Right ventricle myocardium inferior (tissue), 1 donor: ENCODE measurements around the gene GPR21. TPM values are rescaled to one million over a fixed set of nuclear protein-coding genes. Genes with fewer than 3 reads are reported as not detected.

Experiments
- ATAC-seq: fragments of 200-7000 bp; cut with Tn5 transposase; one replicate; pipeline ENCODE4 v1.9.1; 2020; ENCODE audit warnings: mild to moderate bottlenecking, moderate library complexity
- DNase-seq: peaks from one replicate; pipeline ENCODE4 v3.0.0; 2021; ENCODE audit errors: missing footprints
- intact Hi-C: fragments of 100-400 bp; cut with DNase I; formaldehyde crosslinking; loops from one replicate; pipeline ENCODE4 v1.11.0; 2022
- long read RNA-seq: library from polyadenylated mRNA; unstranded; transcript quantifications from one replicate; pipeline ENCODE4 v2.0.0, GENCODE V29; 2021
- total RNA-seq: library from RNA; stranded (reverse); fragmentation: NEBNext Ultra II Directional; extraction: Animal tissue kit (Norgen Biotek cat#: 25700); gene quantifications from one replicate; pipeline ENCODE4 v1.2.1, GENCODE V29; 2021
- donor health status: DM: no; HTN: yes; CAD: no; lungs with severe emphysema.

The GPR21 gene, protein sequence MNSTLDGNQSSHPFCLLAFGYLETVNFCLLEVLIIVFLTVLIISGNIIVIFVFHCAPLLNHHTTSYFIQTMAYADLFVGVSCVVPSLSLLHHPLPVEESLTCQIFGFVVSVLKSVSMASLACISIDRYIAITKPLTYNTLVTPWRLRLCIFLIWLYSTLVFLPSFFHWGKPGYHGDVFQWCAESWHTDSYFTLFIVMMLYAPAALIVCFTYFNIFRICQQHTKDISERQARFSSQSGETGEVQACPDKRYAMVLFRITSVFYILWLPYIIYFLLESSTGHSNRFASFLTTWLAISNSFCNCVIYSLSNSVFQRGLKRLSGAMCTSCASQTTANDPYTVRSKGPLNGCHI
- total RNA-seq: 0.49 TPM
- long read RNA-seq: 0 reads

DNA sequence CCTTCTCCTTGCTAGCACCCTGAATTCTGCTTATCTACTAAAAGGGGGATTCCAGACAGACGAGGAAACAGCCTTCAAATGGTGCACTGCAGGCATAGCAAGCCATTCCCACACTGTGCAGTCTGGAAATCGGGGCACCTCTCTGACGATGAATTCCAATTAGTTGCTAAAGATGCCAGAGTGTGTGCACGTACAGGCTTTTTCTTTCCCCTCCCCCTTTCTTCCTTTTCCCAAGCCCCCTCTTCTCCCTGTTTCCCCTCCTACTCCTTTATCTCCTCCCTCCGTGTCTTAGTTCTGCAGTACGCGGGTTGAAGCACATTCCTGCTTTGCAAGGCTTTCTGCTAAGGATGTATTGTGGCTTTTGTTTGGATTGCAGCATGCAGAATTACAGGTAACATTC, at the start of gene GPR21:
Gene GPR21, plus strand, starts transcription at position 316 of the 400 bp plus-strand sequence. CDS start 900 bp downstream, outside the sequence.
- intact Hi-C loops: no loop called here
- no peak for DNase-seq
- ATAC-seq: no peak

DNA sequence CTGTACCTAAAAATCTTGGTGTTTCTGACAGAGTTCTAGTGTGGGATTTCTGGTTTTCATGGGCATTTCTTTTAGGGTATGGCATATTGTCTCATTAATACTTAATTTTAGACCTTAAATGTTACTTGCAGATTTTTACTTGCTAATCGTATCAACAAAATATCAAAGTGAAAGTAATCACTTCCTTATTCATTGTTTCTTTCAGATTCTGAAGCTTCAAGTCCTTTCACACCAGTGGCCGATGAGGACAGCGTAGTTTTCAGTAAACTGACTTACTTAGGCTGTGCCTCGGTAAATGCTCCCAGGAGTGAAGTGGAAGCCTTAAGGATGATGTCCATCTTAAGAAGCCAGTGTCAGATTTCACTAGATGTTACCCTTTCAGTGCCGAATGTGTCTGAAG, 47.5 kb upstream of the GPR21 start:
- DNase-seq (no peak), ATAC-seq (no peak)
- intact Hi-C loops: no loop called here

DNA sequence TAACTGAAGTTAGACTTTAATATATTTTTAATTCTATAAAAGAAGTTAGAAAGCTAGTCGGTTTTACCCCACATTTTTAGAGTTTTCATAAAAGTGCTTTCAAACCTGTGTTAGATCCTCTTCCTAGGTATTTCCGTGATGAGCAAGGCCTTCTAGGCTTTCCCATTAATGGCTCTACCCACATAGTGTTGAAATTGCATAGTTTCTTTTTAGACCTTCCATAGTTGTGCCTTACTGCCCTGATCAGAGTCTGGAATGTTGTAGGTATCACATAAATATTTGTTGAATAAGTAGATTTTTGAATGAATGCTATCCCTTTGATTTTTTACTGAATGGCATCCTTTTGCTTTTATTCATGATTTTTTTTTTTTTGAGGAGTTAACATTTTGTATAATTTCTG, 45.3 kb upstream of the GPR21 start:
- ATAC-seq (no peak), DNase-seq (no peak)
- intact Hi-C loops: no loop called here

DNA sequence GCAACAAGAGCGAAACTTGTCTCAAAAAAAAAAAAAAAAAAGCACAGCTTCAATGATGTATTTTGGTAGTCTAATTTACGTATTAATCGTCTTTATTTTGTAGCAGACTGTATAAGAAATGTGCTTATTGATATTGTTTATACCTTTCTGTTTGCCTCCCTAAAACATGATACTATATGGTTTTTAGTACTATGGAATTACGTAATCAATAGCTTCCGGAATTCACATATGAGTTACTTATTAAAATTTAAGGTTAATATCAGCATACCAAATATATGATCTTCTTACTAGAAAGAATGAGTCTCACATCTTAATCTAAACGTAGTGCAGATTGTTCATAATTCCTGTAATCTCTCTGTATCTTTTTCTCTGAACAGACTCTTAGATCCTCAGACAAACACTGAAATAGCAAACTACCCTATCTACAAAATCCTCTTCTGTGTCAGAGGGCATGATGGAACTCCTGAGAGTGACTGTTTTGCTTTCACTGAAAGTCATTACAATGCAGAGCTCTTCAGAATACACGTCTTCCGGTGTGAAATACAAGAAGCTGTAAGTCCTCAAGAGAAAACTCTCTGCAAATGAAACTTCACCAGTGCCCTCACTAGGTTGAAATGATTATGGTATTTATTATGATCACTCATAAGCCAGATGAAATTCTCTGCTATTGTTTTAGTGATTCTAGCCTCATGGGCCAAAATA, 44.4 kb upstream of the GPR21 start:
- no peak for DNase-seq
- intact Hi-C loops: no loop called here
- ATAC-seq: no peak

DNA sequence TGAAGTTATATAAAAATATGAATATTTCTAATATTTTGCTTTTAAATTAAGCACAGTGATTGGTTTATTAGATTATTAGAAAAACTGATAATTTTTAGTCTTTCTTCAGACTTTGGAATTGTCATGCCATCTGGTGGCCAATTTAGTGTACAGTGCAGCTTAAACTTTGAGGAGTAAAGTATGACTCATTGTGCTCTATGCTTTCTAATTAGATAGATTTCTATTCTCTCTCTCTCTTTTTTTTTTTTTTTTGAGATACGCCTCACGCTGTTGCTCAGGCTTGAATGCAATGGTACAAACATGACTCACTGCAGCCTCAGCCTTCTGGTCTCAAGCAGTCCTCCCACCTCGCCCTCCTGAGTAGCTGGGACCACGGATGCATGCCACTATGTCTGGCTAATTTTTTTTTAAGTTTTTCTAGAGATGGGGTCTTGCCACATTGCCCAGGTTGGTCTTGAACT, 42.1 kb upstream of the GPR21 start:
- intact Hi-C loops: loop anchor here (5.0 to 10.0 kb wide), 2 partner anchors 79 to 527 kb away; partner anchors contain the start of gene ZBTB6
- ATAC-seq (no peak), DNase-seq (no peak)

DNA sequence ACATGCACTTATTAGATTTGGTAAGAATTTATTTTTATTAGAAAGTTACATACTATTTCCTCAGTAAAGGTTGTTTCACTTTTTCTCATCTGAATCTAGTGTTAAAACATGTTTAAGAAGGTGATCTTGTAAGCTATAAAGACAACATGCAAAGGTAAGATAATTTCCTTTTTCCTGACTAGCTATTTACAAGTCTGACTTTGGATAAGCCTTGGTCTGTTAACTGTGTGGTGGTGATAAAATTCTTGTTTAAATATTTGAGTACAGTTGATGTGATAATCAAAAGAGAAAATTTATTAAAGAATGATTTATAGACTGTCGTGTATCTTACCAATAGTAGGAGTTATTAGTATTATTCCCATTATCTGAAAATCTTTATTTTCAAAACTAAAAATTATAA, 36.9 kb upstream of the GPR21 start:
- intact Hi-C loops: loop anchor here (10.0 kb wide), 1 partner anchor 532 kb away; no protein-coding TSS in a partner anchor
- DNase-seq (no peak), ATAC-seq (no peak)

DNA sequence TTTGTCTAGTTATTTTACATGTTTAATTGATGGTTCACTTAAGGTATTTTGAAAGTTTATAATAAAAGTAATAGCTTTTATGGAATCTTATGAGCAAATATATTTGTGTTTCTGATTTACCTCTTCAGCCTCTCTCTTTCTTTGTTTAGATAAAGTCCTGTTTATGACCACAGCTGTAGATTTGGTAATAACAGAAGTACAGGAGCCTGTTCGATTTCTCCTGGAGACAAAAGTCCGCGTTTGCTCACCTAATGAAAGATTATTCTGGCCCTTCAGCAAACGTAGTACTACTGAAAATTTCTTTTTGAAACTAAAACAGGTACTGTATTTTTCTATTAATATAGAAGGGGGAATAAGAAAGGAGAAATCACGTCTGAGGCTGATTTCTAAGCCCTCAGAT, 35.0 kb upstream of the GPR21 start:
- no peak for DNase-seq
- intact Hi-C loops: loop anchor here (10.0 kb wide), 1 partner anchor 534 kb away; no protein-coding TSS in a partner anchor
- ATAC-seq: no peak

DNA sequence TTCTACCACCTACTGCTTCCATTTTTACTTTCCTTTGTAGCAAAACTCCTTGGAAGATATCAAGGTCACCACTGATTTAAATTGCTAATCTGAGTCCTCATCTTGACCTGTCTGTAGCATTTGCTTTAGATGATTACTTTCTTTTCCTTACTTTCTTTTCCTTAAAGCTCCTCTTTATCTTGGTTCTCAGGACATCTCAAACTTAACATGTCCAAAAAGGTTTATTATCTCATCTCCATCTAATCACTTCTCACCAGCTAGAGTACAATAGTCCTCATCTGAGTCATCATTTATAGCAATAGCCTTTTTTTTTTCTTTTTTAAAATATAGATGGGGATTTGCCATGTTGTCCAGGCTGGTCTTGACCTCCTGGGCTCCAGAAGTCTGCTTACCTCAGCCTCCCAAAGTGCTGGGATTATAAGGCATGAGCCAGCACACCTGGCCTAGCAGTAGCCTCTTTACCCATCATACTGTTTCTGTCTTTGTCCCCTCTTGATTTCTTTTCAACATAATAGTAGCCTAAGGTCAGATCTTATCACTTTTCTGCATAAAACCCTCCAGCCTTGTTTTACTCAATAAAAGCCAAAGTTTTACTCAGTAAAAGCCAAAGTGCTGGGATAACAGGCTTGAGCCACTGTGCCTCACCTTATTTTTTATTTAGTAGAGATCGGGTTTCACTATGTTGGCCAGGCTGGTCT, 32.9 kb upstream of the GPR21 start:
- intact Hi-C loops: no loop called here
- ATAC-seq: no peak

DNA sequence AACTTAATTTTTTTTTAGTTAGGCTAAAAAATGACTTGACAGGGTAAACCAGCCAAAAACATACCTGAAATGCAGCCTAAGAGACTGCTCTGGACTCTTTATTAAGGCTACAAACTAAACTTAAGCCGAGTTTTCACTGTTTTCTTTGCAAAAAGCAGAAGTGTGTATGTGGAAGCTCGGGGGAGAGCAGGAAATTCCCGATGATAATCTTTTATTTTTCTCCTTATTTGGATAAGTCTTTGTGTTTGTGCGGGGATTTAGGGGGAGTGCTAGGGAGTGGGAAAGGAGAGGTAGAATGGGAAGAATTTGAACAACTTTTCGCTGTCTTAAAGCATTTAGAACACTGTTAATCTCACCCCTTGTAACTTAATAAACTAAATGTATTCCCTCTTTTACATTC, 30.7 kb upstream of the GPR21 start:
- intact Hi-C loops: no loop called here
- DNase-seq (no peak), ATAC-seq (no peak)

More for the DNA sequence above, 32.9 kb upstream of the GPR21 start:
- no peak for DNase-seq

DNA sequence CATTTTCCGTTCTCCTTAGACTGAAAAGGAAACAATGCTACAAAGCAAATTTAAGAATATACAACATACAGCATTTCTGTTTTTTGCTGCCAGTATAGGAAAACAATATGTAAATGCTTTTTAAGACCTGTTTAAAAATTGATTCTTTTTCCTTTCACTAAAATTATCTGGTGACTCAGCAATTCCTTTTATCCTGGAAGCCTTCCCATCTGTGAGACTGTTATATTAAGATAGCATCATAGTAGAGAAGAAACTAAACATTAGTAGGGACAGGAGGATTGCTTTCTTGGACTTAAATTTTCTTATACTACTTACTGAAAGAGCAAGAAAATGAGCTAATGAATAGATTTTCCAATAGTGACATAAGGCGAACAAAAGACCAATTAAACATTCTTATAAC, 30.0 kb upstream of the GPR21 start:
- DNase-seq (no peak), ATAC-seq (no peak)
- intact Hi-C loops: no loop called here

DNA sequence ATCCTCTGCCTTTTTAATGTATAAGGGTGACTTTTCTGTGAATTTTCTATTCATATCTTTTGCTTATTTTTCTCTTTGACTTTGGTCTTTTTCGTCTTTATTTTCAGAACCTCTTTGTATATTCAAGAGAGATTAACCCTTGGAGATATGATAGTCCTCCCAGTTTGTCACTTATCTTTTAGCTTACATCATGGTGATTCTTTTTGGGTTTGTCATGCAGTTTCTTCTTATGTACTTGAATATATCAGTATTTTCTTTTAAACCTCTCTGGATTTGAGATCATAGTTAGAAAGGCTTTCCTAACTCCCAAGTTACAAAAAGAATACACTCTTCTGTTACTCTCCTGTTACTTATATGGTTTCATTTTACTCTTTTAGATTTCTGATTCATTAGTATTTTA, 27.5 kb upstream of the GPR21 start:
- intact Hi-C loops: no loop called here
- DNase-seq (no peak), ATAC-seq (no peak)

DNA sequence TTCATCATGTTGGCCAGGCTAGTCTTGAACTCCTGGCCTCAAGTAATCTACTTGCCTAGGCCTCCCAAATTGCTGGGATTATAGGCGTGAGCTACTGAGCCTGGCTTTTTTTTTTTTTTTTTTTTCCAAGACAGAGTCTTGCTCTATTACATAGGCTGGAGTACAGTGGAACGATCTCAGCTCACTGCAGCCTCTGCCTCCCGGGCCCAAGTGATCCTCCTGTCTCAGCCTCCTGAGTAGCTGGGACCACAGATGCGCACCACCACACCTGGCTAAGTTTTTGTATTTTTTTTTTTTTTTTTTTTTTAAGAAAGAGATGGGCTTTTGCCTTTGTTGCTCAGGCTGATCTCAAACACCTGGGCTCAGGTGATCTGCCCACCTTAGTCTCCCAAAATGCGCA, 26.2 kb upstream of the GPR21 start:
- ATAC-seq (no peak), DNase-seq (no peak)
- intact Hi-C loops: no loop called here

DNA sequence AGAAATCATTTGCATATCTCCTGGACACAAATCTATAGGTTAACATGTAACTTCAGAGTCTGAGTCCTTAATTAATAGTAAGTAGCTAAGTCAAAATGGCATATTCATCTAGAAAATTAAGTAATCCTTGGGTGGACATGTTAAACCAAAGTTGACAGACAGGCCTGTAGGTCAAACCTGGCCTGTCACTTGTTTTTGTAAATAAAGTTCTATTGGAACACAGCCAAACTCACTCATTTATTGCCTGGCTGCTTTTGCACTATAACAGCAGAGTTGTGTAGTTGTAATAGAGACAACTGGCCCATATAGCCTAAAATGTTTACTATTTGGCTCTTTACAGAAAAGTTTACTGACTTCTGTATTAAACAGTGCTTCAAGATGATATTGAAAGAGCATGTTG, 24.6 kb upstream of the GPR21 start:
- ATAC-seq (no peak), DNase-seq (no peak)
- intact Hi-C loops: no loop called here

DNA sequence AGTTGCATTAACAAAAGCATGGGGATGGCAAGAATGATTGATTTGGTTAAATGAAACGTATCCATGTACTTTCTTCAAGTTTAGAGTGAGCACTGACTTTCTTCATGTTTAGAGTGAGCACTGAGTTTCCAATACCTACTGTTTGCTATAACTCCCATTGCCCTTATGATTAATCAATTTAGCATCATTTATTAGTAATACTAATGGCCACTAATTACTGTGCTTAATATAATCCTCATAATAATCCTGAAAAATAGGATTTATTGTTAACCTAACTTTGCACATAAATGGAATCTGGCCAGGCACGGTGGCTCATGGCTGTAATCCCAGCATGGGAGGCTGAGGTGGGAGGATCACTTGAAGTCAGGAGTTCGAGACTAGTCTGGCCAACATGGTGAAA, 22.1 kb upstream of the GPR21 start:
- no peak for ATAC-seq
- intact Hi-C loops: no loop called here

DNA sequence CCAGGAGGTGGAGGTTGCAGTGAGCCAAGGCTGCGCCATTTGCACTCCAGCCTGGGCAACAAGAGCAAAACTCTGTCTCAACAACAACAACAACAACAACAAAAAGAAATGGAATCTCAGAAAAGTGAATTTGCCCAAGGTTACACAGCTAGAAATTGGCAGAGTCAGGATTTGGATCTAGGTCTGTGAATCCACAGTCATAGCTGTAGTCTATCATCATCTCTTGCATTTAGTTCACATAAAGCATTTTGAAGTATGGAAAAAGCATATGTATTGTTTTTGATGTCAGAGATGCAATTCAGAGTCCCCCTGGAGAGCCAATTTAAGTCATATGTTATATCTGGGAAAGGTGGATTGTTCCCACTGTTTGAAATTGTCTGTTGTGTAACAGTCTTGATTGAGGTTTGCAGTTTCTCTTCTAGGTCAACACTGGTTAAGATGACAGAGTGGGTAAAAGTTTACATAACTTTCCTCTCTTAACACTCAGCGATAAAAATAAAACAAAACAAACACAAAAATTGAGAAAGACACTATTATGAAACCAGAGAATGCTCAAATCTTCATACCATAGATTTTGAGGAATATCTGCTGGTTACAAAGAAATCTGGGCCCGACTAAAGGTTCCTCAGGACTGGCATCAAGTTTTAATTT, 21.5 kb upstream of the GPR21 start:
- ATAC-seq: no peak
- DNase-seq: no peak
- intact Hi-C loops: no loop called here

More for the DNA sequence above, 22.1 kb upstream of the GPR21 start:
- DNase-seq: no peak

DNA sequence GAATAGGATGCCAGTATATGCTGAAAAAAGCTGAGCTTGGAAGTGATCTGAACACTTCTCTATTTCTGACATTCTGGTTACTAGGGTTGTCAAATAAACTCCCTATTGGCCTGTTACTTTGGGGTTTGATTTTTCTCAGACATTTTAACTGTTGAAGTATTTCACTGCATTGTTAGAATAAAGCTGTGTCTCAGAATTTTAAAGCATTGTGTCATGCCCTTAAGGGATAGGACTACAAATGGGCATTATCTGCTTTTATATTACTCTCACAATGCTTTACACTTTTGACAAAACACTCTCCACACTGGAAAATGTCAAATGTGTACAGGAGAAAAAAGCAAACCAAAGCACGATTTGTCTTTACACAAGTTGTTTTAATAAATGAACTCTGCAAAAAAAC, 16.8 kb upstream of the GPR21 start:
- no peak for ATAC-seq
- intact Hi-C loops: no loop called here
- DNase-seq: no peak

DNA sequence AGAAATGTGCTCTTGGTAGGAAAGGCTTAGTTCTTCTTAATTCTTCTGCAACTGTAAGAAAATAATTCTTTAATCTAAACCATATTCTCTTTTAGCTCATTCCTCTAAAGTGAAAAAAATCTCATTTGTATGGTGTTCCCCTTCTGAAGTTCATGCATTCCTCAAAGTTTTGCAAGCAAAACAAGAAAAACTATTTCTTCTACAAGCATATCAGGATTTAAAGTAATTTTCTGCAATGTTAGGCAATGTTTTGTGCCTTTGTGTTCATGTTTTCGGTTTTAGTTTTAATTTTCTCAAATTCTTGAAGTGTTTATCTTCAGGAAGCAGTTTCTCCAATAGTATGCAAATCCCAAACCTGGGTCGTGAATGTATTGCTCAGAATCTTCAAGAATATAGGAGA, 12.7 kb upstream of the GPR21 start:
- no peak for ATAC-seq
- no peak for DNase-seq
- intact Hi-C loops: no loop called here

DNA sequence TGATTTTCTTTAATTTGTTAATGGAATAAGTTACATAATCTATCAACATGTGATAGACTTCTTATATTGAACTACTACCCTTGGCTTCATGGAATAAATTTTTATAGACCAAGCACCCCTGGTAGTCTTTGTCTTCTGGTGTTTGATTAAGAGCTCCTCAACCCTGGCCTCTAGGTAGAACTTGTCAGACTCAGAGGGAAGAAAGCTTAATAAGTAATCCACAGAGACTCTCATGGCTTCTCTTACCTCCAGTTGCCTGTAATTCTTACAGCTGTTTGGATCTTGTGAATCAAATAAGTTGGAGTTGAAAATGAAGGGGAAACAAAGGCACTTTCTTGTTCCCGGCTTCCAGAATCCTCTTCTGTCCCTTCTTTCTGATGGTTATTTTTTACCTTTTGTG, 7.0 kb upstream of the GPR21 start:
- DNase-seq (no peak), ATAC-seq (no peak)
- intact Hi-C loops: no loop called here

DNA sequence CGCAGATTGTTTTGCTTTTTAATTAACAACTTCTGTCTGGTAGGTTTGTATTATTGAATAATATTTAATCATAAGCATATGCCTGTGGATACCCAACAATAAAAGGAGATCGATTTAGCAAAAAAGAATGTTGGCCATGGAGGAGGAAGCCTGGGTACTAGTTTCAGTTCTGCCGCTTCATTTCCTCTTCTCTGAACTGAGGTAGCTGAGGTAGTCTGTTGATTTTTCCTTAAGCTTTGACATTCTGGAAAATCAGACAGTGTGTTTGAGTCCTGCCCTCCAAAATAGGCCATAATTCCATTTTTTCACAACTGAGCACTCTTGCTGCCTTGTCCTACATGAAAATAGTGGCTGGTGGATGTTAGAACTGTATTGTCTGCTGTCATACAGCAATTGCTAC, 6.0 kb upstream of the GPR21 start:
- ATAC-seq (no peak), DNase-seq (no peak)
- intact Hi-C loops: no loop called here
